ENCODE measurements around the gene WASF3. TPM values are rescaled to one million over a fixed set of nuclear protein-coding genes. Genes with fewer than 3 reads are reported as not detected.

WASF3 gene
- total and polyA plus RNA-seq, 2 experiments from 2014 or later = 9.9 to 20.7 TPM

- Histone ChIP-seq H3K27ac (ENCODE audit: low read depth) (no peak overlapping the region), H3K4me2 (no peak overlapping the region), H3K4me3 (no peak overlapping the region), H3K36me3 (ENCODE audit: insufficient read depth) (no peaks in the 10 kb centered on the region), H3F3A (replicated peaks; ENCODE audit: low read depth) (no peaks in the 10 kb centered on the region), H3K4me1 (ENCODE audit: insufficient read depth) (peaks cover 17% of the 10 kb centered on the region), H4K20me1 (replicated peaks; ENCODE audit: insufficient read depth) (no peaks in the 10 kb centered on the region), H3K9me2 (ENCODE audit: insufficient read depth) (no peaks in the 10 kb centered on the region), H3K79me2 (replicated peaks; ENCODE audit: insufficient read depth) (no peaks in the 10 kb centered on the region), H2AFZ (no peak overlapping the region), H3K27me3 (ENCODE audit: insufficient read depth) (no peaks in the 10 kb centered on the region)
- Mint-ChIP-seq H3K27me3 (ENCODE audit: insufficient read depth, low read depth, poor library complexity) (peaks cover 4% of the 10 kb centered on the region), H3K4me3 (no peak overlapping the region), H3K27ac (no peak overlapping the region), H3K9me3 (no peaks in the 10 kb centered on the region), H3K36me3 (ENCODE audit: low read depth) (peaks cover 9% of the 10 kb centered on the region), H3K4me1 (peaks cover 37% of the 10 kb centered on the region)
- TF ChIP-seq, protein P1, sequence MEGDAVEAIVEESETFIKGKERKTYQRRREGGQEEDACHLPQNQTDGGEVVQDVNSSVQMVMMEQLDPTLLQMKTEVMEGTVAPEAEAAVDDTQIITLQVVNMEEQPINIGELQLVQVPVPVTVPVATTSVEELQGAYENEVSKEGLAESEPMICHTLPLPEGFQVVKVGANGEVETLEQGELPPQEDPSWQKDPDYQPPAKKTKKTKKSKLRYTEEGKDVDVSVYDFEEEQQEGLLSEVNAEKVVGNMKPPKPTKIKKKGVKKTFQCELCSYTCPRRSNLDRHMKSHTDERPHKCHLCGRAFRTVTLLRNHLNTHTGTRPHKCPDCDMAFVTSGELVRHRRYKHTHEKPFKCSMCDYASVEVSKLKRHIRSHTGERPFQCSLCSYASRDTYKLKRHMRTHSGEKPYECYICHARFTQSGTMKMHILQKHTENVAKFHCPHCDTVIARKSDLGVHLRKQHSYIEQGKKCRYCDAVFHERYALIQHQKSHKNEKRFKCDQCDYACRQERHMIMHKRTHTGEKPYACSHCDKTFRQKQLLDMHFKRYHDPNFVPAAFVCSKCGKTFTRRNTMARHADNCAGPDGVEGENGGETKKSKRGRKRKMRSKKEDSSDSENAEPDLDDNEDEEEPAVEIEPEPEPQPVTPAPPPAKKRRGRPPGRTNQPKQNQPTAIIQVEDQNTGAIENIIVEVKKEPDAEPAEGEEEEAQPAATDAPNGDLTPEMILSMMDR (conservative IDR thresholded peaks at IDR 0.05; ENCODE audit: low read depth in 2 of 2) = no peak
- no peak for TF ChIP-seq EZH2phosphoT487 (IDR thresholded peaks at IDR 0.05; ENCODE audit: unreplicated experiment)
- TF ChIP-seq, protein P2, sequence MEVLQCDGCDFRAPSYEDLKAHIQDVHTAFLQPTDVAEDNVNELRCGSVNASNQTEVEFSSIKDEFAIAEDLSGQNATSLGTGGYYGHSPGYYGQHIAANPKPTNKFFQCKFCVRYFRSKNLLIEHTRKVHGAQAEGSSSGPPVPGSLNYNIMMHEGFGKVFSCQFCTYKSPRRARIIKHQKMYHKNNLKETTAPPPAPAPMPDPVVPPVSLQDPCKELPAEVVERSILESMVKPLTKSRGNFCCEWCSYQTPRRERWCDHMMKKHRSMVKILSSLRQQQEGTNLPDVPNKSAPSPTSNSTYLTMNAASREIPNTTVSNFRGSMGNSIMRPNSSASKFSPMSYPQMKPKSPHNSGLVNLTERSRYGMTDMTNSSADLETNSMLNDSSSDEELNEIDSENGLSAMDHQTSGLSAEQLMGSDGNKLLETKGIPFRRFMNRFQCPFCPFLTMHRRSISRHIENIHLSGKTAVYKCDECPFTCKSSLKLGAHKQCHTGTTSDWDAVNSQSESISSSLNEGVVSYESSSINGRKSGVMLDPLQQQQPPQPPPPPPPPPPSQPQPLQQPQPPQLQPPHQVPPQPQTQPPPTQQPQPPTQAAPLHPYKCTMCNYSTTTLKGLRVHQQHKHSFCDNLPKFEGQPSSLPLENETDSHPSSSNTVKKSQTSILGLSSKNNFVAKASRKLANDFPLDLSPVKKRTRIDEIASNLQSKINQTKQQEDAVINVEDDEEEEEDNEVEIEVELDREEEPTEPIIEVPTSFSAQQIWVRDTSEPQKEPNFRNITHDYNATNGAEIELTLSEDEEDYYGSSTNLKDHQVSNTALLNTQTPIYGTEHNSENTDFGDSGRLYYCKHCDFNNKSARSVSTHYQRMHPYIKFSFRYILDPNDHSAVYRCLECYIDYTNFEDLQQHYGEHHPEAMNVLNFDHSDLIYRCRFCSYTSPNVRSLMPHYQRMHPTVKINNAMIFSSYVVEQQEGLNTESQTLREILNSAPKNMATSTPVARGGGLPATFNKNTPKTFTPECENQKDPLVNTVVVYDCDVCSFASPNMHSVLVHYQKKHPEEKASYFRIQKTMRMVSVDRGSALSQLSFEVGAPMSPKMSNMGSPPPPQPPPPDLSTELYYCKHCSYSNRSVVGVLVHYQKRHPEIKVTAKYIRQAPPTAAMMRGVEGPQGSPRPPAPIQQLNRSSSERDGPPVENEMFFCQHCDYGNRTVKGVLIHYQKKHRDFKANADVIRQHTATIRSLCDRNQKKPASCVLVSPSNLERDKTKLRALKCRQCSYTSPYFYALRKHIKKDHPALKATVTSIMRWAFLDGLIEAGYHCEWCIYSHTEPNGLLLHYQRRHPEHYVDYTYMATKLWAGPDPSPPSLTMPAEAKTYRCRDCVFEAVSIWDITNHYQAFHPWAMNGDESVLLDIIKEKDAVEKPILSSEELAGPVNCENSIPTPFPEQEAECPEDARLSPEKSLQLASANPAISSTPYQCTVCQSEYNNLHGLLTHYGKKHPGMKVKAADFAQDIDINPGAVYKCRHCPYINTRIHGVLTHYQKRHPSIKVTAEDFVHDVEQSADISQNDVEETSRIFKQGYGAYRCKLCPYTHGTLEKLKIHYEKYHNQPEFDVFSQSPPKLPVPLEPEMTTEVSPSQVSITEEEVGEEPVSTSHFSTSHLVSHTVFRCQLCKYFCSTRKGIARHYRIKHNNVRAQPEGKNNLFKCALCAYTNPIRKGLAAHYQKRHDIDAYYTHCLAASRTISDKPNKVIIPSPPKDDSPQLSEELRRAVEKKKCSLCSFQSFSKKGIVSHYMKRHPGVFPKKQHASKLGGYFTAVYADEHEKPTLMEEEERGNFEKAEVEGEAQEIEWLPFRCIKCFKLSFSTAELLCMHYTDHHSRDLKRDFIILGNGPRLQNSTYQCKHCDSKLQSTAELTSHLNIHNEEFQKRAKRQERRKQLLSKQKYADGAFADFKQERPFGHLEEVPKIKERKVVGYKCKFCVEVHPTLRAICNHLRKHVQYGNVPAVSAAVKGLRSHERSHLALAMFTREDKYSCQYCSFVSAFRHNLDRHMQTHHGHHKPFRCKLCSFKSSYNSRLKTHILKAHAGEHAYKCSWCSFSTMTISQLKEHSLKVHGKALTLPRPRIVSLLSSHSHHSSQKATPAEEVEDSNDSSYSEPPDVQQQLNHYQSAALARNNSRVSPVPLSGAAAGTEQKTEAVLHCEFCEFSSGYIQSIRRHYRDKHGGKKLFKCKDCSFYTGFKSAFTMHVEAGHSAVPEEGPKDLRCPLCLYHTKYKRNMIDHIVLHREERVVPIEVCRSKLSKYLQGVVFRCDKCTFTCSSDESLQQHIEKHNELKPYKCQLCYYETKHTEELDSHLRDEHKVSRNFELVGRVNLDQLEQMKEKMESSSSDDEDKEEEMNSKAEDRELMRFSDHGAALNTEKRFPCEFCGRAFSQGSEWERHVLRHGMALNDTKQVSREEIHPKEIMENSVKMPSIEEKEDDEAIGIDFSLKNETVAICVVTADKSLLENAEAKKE (CRISPR knock-in tag; IDR thresholded peaks at IDR 0.05) = no peak
- TF ChIP-seq NANOG (IDR thresholded peaks at IDR 0.05; ENCODE audit: borderline replicate concordance) = no peak
- TF ChIP-seq STAT1 (IDR thresholded peaks at IDR 0.05; ENCODE audit: unreplicated experiment) = no peak
- no peak for TF ChIP-seq ZNF114 (CRISPR knock-in tag; IDR thresholded peaks at IDR 0.05)
- TF ChIP-seq ZNF331 (CRISPR knock-in tag; IDR thresholded peaks at IDR 0.05; ENCODE audit: low read depth) = no peak
- TF ChIP-seq, protein P3, sequence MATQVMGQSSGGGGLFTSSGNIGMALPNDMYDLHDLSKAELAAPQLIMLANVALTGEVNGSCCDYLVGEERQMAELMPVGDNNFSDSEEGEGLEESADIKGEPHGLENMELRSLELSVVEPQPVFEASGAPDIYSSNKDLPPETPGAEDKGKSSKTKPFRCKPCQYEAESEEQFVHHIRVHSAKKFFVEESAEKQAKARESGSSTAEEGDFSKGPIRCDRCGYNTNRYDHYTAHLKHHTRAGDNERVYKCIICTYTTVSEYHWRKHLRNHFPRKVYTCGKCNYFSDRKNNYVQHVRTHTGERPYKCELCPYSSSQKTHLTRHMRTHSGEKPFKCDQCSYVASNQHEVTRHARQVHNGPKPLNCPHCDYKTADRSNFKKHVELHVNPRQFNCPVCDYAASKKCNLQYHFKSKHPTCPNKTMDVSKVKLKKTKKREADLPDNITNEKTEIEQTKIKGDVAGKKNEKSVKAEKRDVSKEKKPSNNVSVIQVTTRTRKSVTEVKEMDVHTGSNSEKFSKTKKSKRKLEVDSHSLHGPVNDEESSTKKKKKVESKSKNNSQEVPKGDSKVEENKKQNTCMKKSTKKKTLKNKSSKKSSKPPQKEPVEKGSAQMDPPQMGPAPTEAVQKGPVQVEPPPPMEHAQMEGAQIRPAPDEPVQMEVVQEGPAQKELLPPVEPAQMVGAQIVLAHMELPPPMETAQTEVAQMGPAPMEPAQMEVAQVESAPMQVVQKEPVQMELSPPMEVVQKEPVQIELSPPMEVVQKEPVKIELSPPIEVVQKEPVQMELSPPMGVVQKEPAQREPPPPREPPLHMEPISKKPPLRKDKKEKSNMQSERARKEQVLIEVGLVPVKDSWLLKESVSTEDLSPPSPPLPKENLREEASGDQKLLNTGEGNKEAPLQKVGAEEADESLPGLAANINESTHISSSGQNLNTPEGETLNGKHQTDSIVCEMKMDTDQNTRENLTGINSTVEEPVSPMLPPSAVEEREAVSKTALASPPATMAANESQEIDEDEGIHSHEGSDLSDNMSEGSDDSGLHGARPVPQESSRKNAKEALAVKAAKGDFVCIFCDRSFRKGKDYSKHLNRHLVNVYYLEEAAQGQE (IDR thresholded peaks at IDR 0.05; ENCODE audit: unreplicated experiment) = no peak
- TF ChIP-seq CREB1 (CRISPR knock-in tag; IDR thresholded peaks at IDR 0.05; ENCODE audit: low read depth) = no peak
- ATAC-seq (no peak), DNase-seq (ENCODE audit: low spot score) (no peak)
Observed at GRCh38 chr13:26677156-26677555, 119.7 kb downstream of the WASF3 start.

Measured in GM23338 (cell line).